GM23248 (cell line): Measurements from ENCODE around the gene SLBP.

Experiments
- EZH2 ChIP-seq: fragments of 200-600 bp; sonication (generic); IDR thresholded peaks from 2 replicates; pipeline ENCODE4 v1.6.1; 2018; ENCODE audit warnings: antibody characterized with exemption, mild to moderate bottlenecking; ENCODE audit not compliant: insufficient read depth, poor library complexity, severe bottlenecking
- EZH2phosphoT487 ChIP-seq: fragments of 200-600 bp; sonication (generic); IDR thresholded peaks from 2 replicates; pipeline ENCODE4 v1.6.1; 2018; ENCODE audit warnings: antibody characterized with exemption, moderate library complexity, mild to moderate bottlenecking, low read depth; ENCODE audit not compliant: insufficient read depth

GRCh38 chr4:1644891-1645657 lies 67.0 kb downstream of the SLBP start:
- TF ChIP-seq EZH2phosphoT487 (no peak), EZH2 (no peak)
